ENCODE measurements around the gene FRMPD1.

FRMPD1 gene

GRCh38 chr9:37776328-37776727 is 125.6 kb downstream of the FRMPD1 start:
- DNase-seq (ENCODE audit: low read depth): no peak

- DNase-seq (ENCODE audit: low read depth): no peak
These were observed 127.8 kb downstream of the FRMPD1 start for GRCh38 chr9:37778534-37778933.

- no peak for DNase-seq (ENCODE audit: low read depth)
These were observed 133.5 kb downstream of the FRMPD1 start for GRCh38 chr9:37784291-37784615.

GRCh38 chr9:37784616-37785483 is 134.1 kb downstream of the FRMPD1 start, which contains the start of gene EXOSC3:
Gene EXOSC3, minus strand, starts transcription at chr9:37785064. Its CDS starts 20 bp downstream, at chr9:37785044.
- DNase-seq (ENCODE audit: low read depth): peak; percentile 80

- no peak for DNase-seq (ENCODE audit: low read depth)
These were observed 136.3 kb downstream of the FRMPD1 start for GRCh38 chr9:37787059-37787458.

- DNase-seq (ENCODE audit: low read depth): no peak
These were observed 137.6 kb downstream of the FRMPD1 start for GRCh38 chr9:37788332-37788731.

GRCh38 chr9:37790096-37790495 is 139.3 kb downstream of the FRMPD1 start:
- DNase-seq (ENCODE audit: low read depth): no peak

GRCh38 chr9:37792122-37792521 is 141.4 kb downstream of the FRMPD1 start:
- DNase-seq (ENCODE audit: low read depth): no peak

GRCh38 chr9:37796232-37796631 is 145.5 kb downstream of the FRMPD1 start:
- no peak for DNase-seq (ENCODE audit: low read depth)

All from activated T-helper 9 cell treated with anti-CD3 and anti-CD28 coated beads, Interleukin-2, amount 50 U/mL, for 16 hours (primary cell).